GM19455 (cell line): ENCODE measurements around the gene PPIP5K2.
A peak's percentile ranks its signal among the peaks of the same experiment; 100 is the strongest.
"Not testable (repeated sequence)": the region's sequence is repeated elsewhere in the genome, so short reads cannot be mapped to it uniquely, and the experiment has no call there.

Experiments used
- ATAC-seq: cut with Tn5 transposase; IDR thresholded peaks from one replicate; pipeline ENCODE4 v1.9.1; 2021; ENCODE audit not compliant: unreplicated experiment

PPIP5K2 gene

GRCh38 chr5:103120607-103121200, 603 bp downstream of the PPIP5K2 start:
- ATAC-seq, result peak; percentile 0

GRCh38 chr5:103122242-103122641, 2.1 kb downstream of the PPIP5K2 start:
- ATAC-seq, result no peak

- ATAC-seq, result no peak
These were observed 6.5 kb downstream of the PPIP5K2 start for GRCh38 chr5:103126557-103126956.

GRCh38 chr5:103127292-103127817, 7.3 kb downstream of the PPIP5K2 start:
- ATAC-seq, result no peak

DNA sequence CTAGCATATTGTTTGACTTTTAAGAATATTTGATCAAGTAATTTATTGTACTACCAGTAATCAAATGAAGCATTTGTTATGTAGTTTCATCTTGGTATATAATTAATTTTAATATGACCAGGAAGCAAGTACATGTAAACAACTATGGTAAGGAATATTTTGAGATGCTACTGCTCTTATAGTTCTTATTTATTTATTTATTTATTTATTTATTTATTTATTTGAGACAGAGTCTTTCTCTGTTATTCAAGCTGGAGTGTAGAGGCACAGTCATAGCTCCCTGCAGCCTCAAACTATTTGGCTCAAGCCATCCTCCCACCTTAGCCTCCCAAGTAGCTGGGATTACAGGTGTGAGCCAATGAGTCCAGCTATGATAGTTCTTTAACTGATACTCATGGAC, 8.1 kb downstream of the PPIP5K2 start:
- no peak for ATAC-seq

DNA sequence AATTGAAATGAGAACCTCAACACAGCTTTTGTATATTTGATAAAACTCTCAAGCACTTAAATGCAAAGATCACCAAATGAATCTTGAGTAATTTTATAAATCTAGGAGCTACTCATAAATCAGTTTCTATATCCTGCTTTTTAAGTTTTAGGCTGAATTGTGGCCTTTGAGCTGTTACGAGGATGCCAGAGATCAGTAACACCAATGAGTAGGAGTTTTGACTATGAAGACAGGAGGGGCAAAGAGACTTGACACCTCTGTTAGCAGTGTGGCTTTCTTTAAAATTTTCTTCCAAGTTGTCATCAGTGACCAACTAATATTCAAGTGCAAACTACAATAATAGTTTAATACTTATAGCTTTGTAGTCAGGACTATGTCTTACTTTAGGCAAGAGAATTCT, 12.6 kb downstream of the PPIP5K2 start:
- ATAC-seq, result no peak

DNA sequence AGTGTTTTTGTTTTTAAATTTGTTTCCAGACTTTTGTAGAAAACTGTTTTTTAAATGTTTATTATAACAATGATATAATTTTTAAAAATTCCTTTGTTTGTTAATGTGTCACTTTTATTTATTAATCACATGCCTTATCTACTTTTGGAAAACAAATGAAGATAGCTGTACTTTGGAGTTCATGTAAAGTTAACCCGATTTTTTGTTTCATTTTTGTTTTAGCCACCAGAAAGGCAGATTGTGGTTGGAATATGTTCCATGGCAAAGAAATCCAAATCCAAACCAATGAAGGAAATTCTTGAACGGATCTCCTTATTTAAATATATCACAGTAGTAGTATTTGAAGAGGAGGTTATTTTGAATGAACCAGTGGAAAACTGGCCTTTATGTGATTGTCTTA, 13.1 kb downstream of the PPIP5K2 start:
- no peak for ATAC-seq

DNA sequence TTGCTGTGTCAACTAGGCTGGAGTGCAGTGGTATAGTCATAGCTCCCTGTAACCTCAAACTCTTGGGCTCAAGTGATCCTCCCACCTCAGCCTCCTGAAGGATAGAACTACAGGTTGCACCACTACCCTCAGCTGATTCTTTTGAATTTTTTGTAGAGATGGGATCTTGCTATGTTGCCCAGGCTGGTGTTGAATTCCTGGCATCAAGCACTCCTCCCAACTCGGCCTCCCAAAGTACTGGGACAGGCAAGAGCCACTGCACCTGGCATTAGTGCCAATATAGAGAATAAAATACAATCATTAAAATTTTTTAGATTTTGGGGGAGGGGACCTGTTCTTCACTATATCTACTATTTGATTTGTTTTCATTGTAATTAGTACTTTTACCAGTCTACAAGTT, 15.4 kb downstream of the PPIP5K2 start:
- no peak for ATAC-seq

DNA sequence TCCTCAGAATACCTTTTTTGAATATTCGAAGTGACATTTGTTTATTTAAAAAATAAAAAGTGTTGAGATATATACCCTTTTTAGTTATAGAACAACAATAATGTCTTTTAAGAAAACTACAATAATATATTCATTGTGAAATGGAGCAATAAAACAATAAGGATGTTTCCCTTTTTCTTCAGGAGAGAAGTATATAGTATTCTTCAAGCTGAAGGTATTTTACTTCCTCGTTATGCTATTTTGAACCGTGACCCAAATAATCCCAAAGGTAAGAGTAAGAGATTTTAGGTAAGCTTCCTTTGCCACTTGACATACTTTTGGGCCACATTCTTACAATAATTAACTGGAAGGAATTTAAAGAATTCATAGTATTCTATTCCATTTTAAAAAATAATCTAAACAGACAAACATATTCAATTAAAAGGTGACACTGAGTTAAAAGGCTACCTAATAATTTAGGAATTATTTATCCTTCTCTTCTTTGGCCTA, 18.1 kb downstream of the PPIP5K2 start:
- no peak for ATAC-seq

DNA sequence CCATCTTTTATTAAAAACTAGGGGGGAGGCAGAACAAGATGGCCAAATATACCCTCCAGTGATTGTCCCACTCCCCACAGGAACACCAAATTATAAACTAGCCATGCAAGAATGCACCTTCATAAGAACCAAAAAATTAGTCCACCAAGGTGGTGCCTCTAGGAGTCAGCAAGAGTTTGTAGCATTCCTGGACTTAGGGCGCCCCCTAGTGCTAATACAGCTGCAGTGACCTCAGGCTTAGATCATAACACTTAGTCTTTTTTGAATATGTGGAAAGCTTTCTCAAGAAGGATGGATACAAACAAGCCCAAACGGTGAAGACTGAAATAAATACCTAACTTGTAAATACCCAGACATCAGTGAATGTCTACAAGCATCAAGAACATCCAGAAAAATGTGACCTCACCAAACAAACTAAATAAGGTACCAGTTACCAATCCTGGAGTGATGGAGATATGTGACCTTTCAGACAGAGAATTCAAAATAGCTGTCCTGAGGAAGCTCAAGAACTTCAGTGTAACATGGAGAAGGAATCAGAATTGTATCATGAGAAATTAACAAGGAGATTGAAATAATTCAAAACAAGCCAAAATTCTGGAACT, 19.3 kb downstream of the PPIP5K2 start:
- ATAC-seq, result peak; percentile 95

DNA sequence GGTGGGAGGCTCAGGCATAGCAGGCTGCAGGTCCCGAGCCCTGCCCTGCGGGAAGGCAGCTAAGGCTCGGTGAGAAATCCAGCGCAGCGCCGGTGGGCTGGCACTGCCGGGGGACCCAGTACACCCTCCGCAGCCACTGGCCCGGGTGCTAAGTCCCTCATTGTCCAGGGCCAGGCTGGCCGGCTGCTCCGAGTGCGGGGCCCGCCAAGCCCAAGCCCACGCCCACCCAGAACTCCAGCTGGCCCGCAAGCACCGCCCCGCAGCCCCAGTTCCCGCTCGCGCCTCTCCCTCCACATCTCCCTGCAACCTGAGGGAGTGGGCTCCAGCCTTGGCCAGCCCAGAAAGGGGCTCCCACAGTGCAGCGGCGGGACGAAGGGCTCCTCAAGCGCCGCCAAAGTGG, 22.0 kb downstream of the PPIP5K2 start:
- ATAC-seq, result not testable (repeated sequence)

DNA sequence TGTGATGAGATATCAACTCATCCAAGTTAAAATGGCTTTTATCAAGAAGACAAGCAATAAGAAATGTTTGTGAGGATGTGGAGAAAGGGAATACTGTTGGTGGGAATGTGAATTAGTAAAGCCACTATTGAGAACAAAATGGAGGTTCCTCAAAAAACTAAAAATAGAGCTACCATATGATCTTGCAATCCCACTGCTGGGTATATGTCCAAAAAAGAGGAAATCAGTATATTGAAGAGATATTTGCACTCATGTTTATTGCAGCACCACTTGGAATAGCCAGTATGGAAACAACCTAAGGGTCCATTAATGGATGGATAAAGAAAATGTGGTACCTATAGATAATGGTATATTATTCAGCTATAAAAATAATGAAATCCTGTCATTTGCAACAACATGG, 25.1 kb downstream of the PPIP5K2 start:
- no peak for ATAC-seq

GRCh38 chr5:103148213-103148612, 28.1 kb downstream of the PPIP5K2 start:
- no peak for ATAC-seq

GRCh38 chr5:103151156-103151555, 31.1 kb downstream of the PPIP5K2 start:
- no peak for ATAC-seq

GRCh38 chr5:103166706-103167105, 46.6 kb downstream of the PPIP5K2 start:
- ATAC-seq, result no peak

DNA sequence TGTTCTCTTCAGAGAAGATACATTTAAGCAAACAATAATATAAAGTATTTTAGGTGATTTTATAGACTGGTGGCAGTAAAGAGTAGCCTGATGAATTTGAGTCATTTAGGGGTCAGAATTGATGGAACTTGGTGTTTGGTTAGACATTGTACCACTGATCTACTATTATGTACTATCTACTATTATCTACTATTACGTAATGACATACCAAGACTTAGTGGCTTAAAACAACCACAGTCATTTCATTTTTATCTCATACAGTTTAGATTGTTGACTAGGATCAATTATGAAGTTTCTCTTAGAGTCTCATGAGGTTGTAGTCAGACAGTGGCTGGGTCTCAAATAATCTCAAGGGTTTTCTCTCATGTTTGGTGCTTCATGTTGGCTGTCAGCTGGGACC, 54.0 kb downstream of the PPIP5K2 start:
- no peak for ATAC-seq

DNA sequence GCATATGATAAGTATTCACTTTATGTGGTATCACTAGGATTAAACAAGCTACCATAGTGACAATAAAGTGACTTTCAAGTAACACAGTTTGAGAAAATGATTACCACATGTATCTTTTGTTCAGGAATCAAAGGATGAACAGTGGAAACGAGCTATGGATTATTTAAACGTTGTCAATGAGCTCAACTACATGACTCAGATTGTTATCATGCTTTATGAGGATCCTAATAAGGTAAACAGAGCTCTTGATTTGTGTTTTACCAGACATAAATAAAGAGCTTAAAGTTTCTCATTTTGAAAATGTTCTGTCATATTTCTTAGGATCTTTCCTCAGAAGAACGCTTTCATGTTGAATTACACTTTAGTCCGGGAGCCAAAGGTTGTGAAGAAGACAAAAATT, 57.4 kb downstream of the PPIP5K2 start:
- no peak for ATAC-seq

DNA sequence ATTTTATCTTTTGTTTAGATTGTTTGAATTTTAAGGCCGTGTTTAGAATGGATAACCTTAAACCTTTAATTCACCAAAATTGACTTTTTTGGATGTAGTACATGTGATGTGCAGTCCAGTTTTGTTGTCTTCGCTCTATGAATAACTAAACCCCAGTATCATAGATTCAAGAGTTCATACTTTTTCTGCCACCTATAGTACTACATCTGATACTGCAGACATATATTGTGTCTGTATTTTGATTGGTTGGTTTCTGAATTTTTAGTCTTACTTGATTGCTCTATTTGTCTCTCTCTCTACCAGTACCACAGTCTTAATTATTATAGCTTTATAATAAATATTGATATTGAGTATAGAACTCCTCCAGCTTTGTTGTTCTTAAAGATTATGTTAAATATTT, 58.1 kb downstream of the PPIP5K2 start:
- ATAC-seq, result no peak

- ATAC-seq, result no peak
These were observed 66.1 kb downstream of the PPIP5K2 start for GRCh38 chr5:103186152-103186551.

- no peak for ATAC-seq
These were observed 68.3 kb downstream of the PPIP5K2 start for GRCh38 chr5:103188436-103188835.

GRCh38 chr5:103203226-103203625, 83.1 kb downstream of the PPIP5K2 start:
- ATAC-seq, result no peak

DNA sequence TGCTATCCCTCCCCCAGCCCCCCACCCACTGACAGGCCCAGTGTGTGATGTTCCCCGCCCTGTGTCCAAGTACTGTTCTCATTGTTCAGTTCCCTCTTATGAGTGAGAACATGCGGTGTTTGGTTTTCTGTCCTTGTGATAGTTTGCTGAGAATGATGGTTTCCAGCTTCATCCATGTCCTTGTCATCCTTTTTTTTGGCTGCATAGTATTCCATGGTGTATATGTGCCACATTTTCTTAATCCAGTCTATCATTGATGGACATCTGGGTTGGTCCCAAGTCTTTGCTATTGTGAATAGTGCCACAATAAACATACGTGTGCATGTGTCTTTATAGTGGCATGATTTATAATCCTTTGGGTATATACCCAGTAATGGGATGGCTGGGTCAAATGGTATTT, 84.9 kb downstream of the PPIP5K2 start:
- not testable (repeated sequence) for ATAC-seq
